ENCODE data around the gene DIP2B.

The DIP2B gene

GRCh38 chr12:50639721-50640120 is 134.9 kb downstream of the DIP2B start:
- no peak for TF ChIP-seq CTCF (conservative IDR thresholded peaks at IDR 0.05; ENCODE audit: control insufficient read depth, insufficient read depth, low read depth, low read length)
- no peak for DNase-seq (ENCODE audit: low read depth)
- H3K4me3 ChIP-seq (ENCODE audit: control insufficient read depth, low read depth, low read length), result no peak overlapping the region

GRCh38 chr12:50640321-50640939 is 135.6 kb downstream of the DIP2B start:
- no peak for TF ChIP-seq CTCF (conservative IDR thresholded peaks at IDR 0.05; ENCODE audit: control insufficient read depth, insufficient read depth, low read depth, low read length)
- H3K4me3 ChIP-seq (ENCODE audit: control insufficient read depth, low read depth, low read length), result no peak overlapping the region
- no peak for DNase-seq (ENCODE audit: low read depth)

- DNase-seq (ENCODE audit: low read depth), result no peak
- no peak overlapping the region for H3K4me3 ChIP-seq (ENCODE audit: control insufficient read depth, low read depth, low read length)
- TF ChIP-seq CTCF (conservative IDR thresholded peaks at IDR 0.05; ENCODE audit: control insufficient read depth, insufficient read depth, low read depth, low read length), result no peak
Measured at GRCh38 chr12:50641566-50641965, 136.8 kb downstream of the DIP2B start.

- H3K4me3 ChIP-seq (ENCODE audit: control insufficient read depth, low read depth, low read length), result no peak overlapping the region
- no peak for TF ChIP-seq CTCF (conservative IDR thresholded peaks at IDR 0.05; ENCODE audit: control insufficient read depth, insufficient read depth, low read depth, low read length)
- peak; percentile 54 for DNase-seq (ENCODE audit: low read depth)
Measured at GRCh38 chr12:50642035-50642451, 137.3 kb downstream of the DIP2B start.

GRCh38 chr12:50642761-50643160 is 138.0 kb downstream of the DIP2B start:
- TF ChIP-seq CTCF (conservative IDR thresholded peaks at IDR 0.05; ENCODE audit: control insufficient read depth, insufficient read depth, low read depth, low read length), result no peak
- no peak overlapping the region for H3K4me3 ChIP-seq (ENCODE audit: control insufficient read depth, low read depth, low read length)
- no peak for DNase-seq (ENCODE audit: low read depth)

- DNase-seq (ENCODE audit: low read depth), result no peak
- no peak for TF ChIP-seq CTCF (conservative IDR thresholded peaks at IDR 0.05; ENCODE audit: control insufficient read depth, insufficient read depth, low read depth, low read length)
- H3K4me3 ChIP-seq (ENCODE audit: control insufficient read depth, low read depth, low read length), result no peak overlapping the region
Measured at GRCh38 chr12:50647031-50647430, 142.2 kb downstream of the DIP2B start.

- peak; percentile 11 for DNase-seq (ENCODE audit: low read depth)
- no peak overlapping the region for H3K4me3 ChIP-seq (ENCODE audit: control insufficient read depth, low read depth, low read length)
- no peak for TF ChIP-seq CTCF (conservative IDR thresholded peaks at IDR 0.05; ENCODE audit: control insufficient read depth, insufficient read depth, low read depth, low read length)
Measured at GRCh38 chr12:50647479-50647878, 142.7 kb downstream of the DIP2B start.

Measured in fibroblast of mammary gland (primary cell).